Right lung (tissue), 5 donors: ENCODE data around the gene RNF123. TPM values are rescaled to one million over a fixed set of nuclear protein-coding genes. Genes with fewer than 3 reads are reported as not detected.

Experiments used
- DNase-seq, 2 donors: peaks; one replicate each; pipeline ENCODE4 v3.0.0-alpha.2; 2013
- polyA plus RNA-seq, 5 donors: library from polyadenylated mRNA; unstranded; fragments of 120-200 nt; gene quantifications; one replicate each; pipeline versions ENCODE4 v1.2.1 to v1.2.3, GENCODE V29; 2013; ENCODE audit warnings: inconsistent platforms in 1 of 5, low replicate concordance in 1 of 5; ENCODE audit not compliant: insufficient read length in 5 of 5, insufficient read depth in 1 of 5

Gene RNF123
- polyA plus RNA-seq, 5 donors = 25.9 to 33.5 (median 27.4) TPM

- DNase-seq = no peak
These were observed 29.5 kb downstream of the RNF123 start for GRCh38 chr3:49718858-49719213.

- DNase-seq = peak; percentile 90
These were observed 30.0 kb downstream of the RNF123 start, which contains the start of gene AMIGO3 for GRCh38 chr3:49719214-49719884. TSS of gene AMIGO3 (minus strand) at chr3:49719684. CDS start at chr3:49719465, 219 bp downstream.

- DNase-seq = no peak
These were observed 31.7 kb downstream of the RNF123 start for GRCh38 chr3:49720855-49721595.

- DNase-seq = no peak
These were observed 32.2 kb downstream of the RNF123 start for GRCh38 chr3:49721596-49721895.

GRCh38 chr3:49721896-49722781 lies 32.8 kb downstream of the RNF123 start:
- DNase-seq = no peak

- no peak for DNase-seq
These were observed 33.5 kb downstream of the RNF123 start for GRCh38 chr3:49722896-49723295.

- DNase-seq = peak; percentile 23
These were observed 33.9 kb downstream of the RNF123 start for GRCh38 chr3:49723296-49723627.

GRCh38 chr3:49723628-49724551 lies 34.5 kb downstream of the RNF123 start, which contains the start of gene GMPPB:
TSS of gene GMPPB (minus strand) at chr3:49723951. CDS start at chr3:49723726, 225 bp downstream.
- DNase-seq = peak; percentile 94 to 96

GRCh38 chr3:49724586-49724985 lies 35.2 kb downstream of the RNF123 start:
- no peak for DNase-seq

GRCh38 chr3:49725906-49726681 lies 36.7 kb downstream of the RNF123 start:
- DNase-seq = no peak

- DNase-seq = no peak
These were observed 38.0 kb downstream of the RNF123 start for GRCh38 chr3:49727154-49727923.

- DNase-seq = no peak
These were observed 38.6 kb downstream of the RNF123 start for GRCh38 chr3:49727924-49728361.

- DNase-seq = no peak
These were observed 40.7 kb downstream of the RNF123 start for GRCh38 chr3:49729966-49730609.

GRCh38 chr3:49732597-49732996 lies 43.2 kb downstream of the RNF123 start:
- no peak for DNase-seq

GRCh38 chr3:49733551-49733950 lies 44.2 kb downstream of the RNF123 start:
- no peak for DNase-seq

GRCh38 chr3:49734752-49735151 lies 45.4 kb downstream of the RNF123 start:
- DNase-seq = no peak

- DNase-seq = no peak
These were observed 48.8 kb downstream of the RNF123 start for GRCh38 chr3:49738067-49738713.

GRCh38 chr3:49740427-49740826 lies 51.1 kb downstream of the RNF123 start:
- no peak for DNase-seq

- no peak for DNase-seq
These were observed 56.6 kb downstream of the RNF123 start for GRCh38 chr3:49745986-49746385.
